GM12891 (cell line): ENCODE measurements around the gene EXOSC2.

Experiments
- DNase-seq: peaks from one replicate; pipeline ENCODE4 v3.0.0; 2011; ENCODE audit warnings: low spot score; ENCODE audit not compliant: insufficient read length
- FAIRE-seq: peaks from 2 replicates; lab custom pipeline; 2011; peaks lifted over from hg19 to GRCh38; lab: Jason Lieb, UNC
- PAX5 ChIP-seq: IDR thresholded peaks from 2 replicates; pipeline ENCODE4 v1.6.1; 2011; ENCODE audit warnings: low read length, moderate library complexity, mild to moderate bottlenecking; ENCODE audit not compliant: insufficient read depth, severe bottlenecking
- POLR2A ChIP-seq: IDR thresholded peaks from 2 replicates; pipeline ENCODE4 v1.6.1; 2011; ENCODE audit warnings: low read depth, low read length, control low read depth
- POLR2AphosphoS5 ChIP-seq: IDR thresholded peaks from 2 replicates; pipeline ENCODE4 v1.6.1; 2011; ENCODE audit warnings: low read depth, low read length, control low read depth
- POU2F2 ChIP-seq: IDR thresholded peaks from 2 replicates; pipeline ENCODE4 v1.6.1; 2011; ENCODE audit warnings: low read depth, mild to moderate bottlenecking, control low read depth, low read length, moderate library complexity
- SPI1 ChIP-seq: IDR thresholded peaks from 2 replicates; pipeline ENCODE4 v1.6.1; 2011; ENCODE audit warnings: low read depth, low read length, control low read depth
- TAF1 ChIP-seq: IDR thresholded peaks from 2 replicates; pipeline ENCODE4 v1.6.1; 2011; ENCODE audit warnings: low read depth, low read length, control low read depth

Gene EXOSC2

DNA sequence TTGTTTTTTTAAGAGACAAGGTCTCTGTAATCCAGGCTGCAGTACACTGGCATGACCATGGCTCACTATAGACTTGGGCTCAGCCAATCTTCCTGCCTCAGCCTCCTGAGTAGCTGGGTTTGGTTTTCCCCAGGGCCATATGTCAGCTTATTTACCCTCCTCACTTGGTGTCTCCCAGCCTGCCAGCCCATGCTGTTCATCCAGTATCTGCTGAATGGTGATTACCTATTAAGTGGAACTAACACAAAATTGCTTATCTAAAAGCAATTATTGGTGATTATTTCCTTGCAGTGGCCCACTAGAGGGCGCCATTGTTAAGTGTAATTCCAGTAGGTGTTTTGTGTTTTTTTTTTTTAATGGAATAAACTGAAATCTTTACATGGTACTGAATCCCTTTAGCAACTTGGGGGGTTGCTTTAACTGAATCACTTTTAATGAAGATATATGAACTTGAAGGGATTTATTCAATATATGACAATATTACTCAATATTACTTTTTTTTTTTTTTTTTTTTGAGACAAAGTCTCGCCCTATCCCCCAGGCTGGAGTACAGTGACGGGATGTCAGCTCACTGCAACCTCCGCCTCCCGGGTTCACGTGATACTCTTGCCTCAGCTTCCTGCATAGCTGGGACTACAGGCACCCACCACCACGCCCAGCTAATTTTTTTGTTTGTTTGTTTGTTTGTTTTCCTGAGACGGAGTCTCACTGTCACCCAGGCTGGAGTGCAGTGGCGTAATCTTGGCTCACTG lies 13.8 kb downstream of the EXOSC2 start:
- FAIRE-seq (no peak), DNase-seq (no peak)
- TF ChIP-seq SPI1 (no peak), POU2F2 (no peak), POLR2AphosphoS5 (no peak), POLR2A (no peak), TAF1 (no peak), PAX5 (no peak)

DNA sequence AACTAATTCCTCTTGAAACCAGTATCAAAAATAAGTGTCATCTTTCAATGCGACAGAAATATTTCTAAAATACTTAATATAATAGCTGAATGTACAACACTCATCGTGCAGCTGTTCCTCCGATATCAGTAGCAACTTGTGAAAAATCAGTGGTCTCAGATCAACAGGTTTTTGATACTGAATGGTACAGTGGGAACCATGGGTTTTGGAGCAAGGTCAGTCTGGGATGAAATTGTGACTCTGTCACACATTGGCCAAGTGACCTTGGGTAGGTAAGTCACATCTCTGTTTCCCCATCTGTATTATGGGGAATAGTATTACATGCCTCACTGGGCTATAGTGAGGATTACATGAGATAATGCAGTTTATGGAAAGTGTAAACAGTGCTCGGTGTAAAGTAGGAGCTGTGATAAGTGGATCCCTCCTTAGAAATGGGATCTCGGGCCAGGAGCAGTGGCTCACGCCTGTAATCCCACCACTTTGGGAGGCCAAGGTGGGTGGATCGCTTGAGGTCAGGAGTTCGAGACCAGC lies 17.3 kb downstream of the EXOSC2 start:
- TF ChIP-seq POLR2A (no peak), PAX5 (no peak), POLR2AphosphoS5 (no peak), SPI1 (no peak), TAF1 (no peak), POU2F2 (no peak)
- FAIRE-seq = no peak
- DNase-seq = no peak

DNA sequence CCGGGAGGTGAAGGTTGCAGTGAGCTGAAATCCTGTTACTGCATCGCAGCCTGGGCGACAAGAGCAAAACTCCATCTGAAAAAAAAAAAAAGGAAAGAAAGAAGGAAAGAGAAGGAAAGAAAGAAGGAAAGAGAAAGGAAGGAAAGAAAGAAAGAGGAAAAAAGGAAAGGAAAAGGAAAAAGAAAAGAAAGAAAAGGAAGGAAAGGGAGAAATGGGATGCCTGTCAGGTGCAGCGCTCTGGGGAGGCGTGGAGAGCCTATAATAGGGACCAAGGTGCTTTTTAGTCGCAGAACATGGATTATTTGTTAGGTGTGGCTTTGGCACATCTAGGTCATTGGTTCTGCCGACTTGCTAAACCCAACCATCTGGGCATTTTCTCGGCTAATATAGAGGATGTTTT lies 17.9 kb downstream of the EXOSC2 start:
- DNase-seq (no peak), FAIRE-seq (no peak)
- TF ChIP-seq SPI1 (no peak), PAX5 (no peak), TAF1 (no peak), POU2F2 (no peak), POLR2A (no peak), POLR2AphosphoS5 (no peak)

DNA sequence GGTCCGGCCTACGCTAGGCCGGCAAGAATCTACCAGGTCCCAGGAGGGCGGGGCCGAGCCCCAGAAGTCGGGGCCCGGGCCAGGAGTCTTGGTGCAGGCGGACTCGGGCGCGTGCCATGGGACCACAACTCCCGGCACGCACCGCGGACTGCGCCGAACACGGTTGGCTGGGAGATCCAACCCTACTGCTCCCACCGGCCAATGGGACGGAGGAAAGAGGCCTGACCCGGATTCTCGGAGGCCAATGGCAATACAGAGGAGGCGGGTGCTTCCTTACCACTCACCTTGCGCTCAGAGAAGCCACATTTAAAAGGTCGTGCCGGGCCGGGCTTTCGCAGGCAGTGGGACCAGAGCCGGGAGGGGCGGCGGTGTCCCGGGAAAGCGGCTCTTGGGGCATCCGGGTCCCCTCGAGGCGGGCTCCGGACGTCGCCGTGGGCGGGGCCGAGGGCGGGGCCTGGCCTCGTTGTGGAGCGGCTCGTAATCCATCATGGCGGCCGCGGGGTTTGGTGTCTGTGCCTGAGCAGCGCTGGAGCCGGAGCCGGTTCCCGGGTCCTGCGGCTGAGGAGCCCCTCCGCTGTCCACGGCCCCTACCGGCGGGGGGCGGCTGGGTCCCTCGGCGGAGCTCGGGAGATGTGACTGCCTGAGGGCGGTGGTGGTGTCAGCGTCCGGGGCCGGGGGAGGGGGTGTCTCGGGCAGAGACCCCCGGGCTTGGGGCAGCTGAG lies 19.1 kb downstream of the EXOSC2 start:
- peak; percentile 81 for TF ChIP-seq TAF1
- TF ChIP-seq SPI1 = no peak
- no peak for TF ChIP-seq PAX5
- TF ChIP-seq POU2F2 = no peak
- peak; percentile 74 for TF ChIP-seq POLR2AphosphoS5
- no peak; the same call in 1 of the 2 replicates for TF ChIP-seq POLR2A
- peak; percentile 88 for FAIRE-seq
- DNase-seq = peak; percentile 97

DNA sequence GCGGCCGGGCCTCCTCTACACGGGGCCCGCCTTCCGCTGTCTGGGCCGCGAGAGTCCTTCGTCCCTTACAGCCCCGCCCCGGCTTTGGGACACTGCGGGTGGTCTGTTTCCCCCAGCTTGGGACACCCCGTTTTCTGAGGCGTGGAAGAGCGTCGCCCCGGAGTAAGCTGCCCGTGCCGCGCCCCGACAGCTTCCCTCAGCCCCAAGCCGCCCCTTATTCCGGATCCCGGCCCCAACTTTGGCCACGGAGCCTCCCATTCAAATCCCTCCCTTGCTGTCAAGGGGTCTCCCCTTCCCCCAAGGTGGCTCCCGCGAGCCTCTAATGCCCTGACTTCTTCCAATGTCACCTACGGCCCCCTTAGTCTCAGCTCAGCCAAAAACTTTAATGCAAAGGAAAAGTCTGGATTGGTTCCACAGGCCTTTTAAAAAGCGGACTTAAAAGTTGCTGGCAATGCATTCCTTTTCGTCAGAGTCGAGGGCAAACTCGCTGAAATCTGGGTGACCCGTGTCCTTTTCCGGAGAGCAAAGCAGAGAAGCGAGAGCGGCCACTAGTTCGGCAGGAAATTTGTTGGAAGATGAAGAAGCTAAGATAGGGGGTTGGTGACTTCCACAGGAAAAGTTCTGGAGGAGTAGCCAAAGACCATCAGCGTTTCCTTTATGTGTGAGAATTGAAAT lies 19.8 kb downstream of the EXOSC2 start:
- TF ChIP-seq POLR2AphosphoS5 = no peak
- no peak for TF ChIP-seq PAX5
- TF ChIP-seq TAF1 = no peak
- TF ChIP-seq POLR2A = no peak
- TF ChIP-seq POU2F2 = no peak
- TF ChIP-seq SPI1 = no peak
- FAIRE-seq (no peak), DNase-seq (peak; percentile 21)

DNA sequence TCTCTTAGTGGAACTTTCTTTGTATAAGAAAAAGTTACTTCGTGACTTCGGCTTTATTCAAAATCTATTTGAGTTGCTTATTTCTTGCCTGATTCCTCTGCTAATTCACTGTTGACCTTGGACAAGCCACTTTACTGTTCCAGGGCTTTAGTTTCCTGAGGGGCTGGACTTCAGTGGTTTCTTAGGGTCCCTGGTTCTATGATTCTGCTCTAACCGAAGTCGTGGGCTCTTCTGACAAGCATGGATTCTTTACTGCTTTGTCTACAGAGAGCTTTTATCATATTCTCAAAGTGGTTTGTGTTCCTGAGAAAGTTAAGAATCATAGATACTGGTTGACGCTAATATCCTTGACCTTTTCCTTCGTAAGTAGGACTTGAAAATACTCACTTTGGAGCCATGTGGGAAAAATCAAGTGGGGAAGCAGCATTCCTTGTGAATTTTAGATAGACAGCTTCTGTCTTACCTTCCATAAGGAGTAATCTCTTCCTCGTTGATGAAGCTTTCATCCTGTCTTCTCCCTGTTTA lies 21.1 kb downstream of the EXOSC2 start:
- TF ChIP-seq POLR2A (no peak), TAF1 (no peak), POU2F2 (no peak), POLR2AphosphoS5 (no peak), SPI1 (no peak), PAX5 (no peak)
- DNase-seq (no peak), FAIRE-seq (no peak)

DNA sequence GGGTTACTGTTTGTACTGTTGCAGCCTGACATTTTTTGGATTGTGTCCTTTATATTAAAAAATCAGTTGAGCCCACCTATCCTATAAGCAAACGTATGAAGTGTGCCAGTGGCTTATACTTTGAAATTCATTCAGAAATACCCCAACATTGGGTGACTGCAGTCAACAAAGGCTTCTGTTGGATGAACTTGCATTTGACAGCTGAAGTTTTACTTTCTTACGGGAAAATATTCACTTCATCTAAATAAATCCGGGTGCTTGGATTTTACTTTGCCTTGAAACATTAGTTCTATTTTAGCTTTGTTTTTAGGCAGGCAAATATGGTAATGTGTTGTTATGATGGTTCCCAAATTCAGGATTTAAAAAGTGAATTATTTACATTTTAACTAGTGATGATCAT lies 21.7 kb downstream of the EXOSC2 start:
- TF ChIP-seq SPI1 (no peak), TAF1 (no peak), POU2F2 (no peak), POLR2A (no peak), POLR2AphosphoS5 (no peak), PAX5 (no peak)
- DNase-seq (no peak), FAIRE-seq (no peak)

DNA sequence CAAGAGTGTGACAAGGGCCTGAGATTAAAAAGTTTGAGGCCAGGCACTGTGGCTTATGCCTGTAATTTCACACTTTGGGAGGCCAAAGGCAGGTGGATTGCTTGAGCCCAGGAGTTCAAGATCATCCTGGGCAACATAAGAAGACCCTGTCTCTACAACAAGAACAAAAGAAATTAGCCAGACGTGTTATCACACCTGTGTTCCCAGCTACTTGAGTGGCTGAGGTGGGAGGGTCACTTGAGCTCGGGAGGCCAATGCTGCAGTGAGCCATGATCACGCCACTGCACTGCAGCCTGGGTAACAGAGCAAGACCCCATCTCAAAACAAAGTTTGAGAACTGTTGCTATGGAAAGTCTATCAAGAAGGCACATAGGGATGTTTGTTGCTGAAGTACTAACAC lies 25.0 kb downstream of the EXOSC2 start:
- FAIRE-seq = no peak
- no peak for DNase-seq
- TF ChIP-seq PAX5 (no peak), SPI1 (no peak), POU2F2 (no peak), POLR2AphosphoS5 (no peak), TAF1 (no peak), POLR2A (no peak)

DNA sequence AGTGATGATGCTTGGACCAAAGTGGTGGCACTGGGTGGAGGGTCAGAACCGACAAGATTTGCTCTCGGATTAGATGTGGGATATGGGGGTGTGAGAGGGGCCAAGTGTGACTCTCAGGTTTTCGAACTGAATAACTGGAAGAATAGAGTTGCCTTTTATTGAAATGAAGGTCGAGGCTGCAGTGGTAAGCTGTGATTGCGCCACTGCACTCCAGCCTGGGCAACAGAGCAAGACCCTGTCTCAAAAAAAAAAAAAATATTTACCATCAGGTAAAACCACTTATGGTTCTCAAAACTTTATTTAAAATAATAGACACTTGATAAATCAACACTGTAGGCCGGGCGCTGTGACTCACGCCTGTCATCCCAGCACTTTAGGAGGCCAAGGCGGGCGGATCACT lies 27.2 kb downstream of the EXOSC2 start:
- no peak for TF ChIP-seq SPI1
- no peak for TF ChIP-seq POLR2AphosphoS5
- TF ChIP-seq PAX5 = no peak
- TF ChIP-seq POLR2A = no peak
- TF ChIP-seq TAF1 = no peak
- TF ChIP-seq POU2F2 = no peak
- no peak for FAIRE-seq
- no peak for DNase-seq
